HL-60/S4 treated with phorbol 12-myristate 13-acetate at 8.2 ng/mL for 4 days and 3 days (cell line): Measurements from ENCODE around the gene OR6N1.

Experiments used
- in situ Hi-C: fragments of 300-500 bp; cut with MboI; formaldehyde crosslinking; loops from 2 replicates; pipeline ENCODE4 v1.15.0; 2022; ENCODE audit warnings: low sequenced_read_pairs

The OR6N1 gene

GRCh38 chr1:158771950-158772866, at the start of gene OR6N1:
TSS of gene OR6N1 (minus strand) at chr1:158772195. CDS start at chr1:158766682, 5,513 bp downstream.
- in situ Hi-C loops = no loop called here

- in situ Hi-C loops = no loop called here
Measured at GRCh38 chr1:158821723-158822122, 49.7 kb upstream of the OR6N1 start.

GRCh38 chr1:158819461-158820443, 47.8 kb upstream of the OR6N1 start:
- in situ Hi-C loops = no loop called here

- in situ Hi-C loops = no loop called here
Measured at GRCh38 chr1:158818975-158819431, 47.0 kb upstream of the OR6N1 start.

GRCh38 chr1:158818560-158818959, 46.6 kb upstream of the OR6N1 start:
- in situ Hi-C loops = no loop called here

- in situ Hi-C loops = no loop called here
Measured at GRCh38 chr1:158814970-158815369, 43.0 kb upstream of the OR6N1 start.

GRCh38 chr1:158813164-158813563, 41.2 kb upstream of the OR6N1 start:
- in situ Hi-C loops = no loop called here

GRCh38 chr1:158812336-158812735, 40.3 kb upstream of the OR6N1 start:
- in situ Hi-C loops = no loop called here

- in situ Hi-C loops = no loop called here
Measured at GRCh38 chr1:158810311-158810710, 38.3 kb upstream of the OR6N1 start.

GRCh38 chr1:158809862-158810261, 37.9 kb upstream of the OR6N1 start:
- in situ Hi-C loops = no loop called here

GRCh38 chr1:158809256-158809655, 37.3 kb upstream of the OR6N1 start:
- in situ Hi-C loops = no loop called here

- in situ Hi-C loops = no loop called here
Measured at GRCh38 chr1:158806916-158807536, 35.0 kb upstream of the OR6N1 start.

- in situ Hi-C loops = no loop called here
Measured at GRCh38 chr1:158803678-158804077, 31.7 kb upstream of the OR6N1 start.

- in situ Hi-C loops = no loop called here
Measured at GRCh38 chr1:158801396-158801795, 29.4 kb upstream of the OR6N1 start.

- in situ Hi-C loops = no loop called here
Measured at GRCh38 chr1:158800526-158800925, 28.5 kb upstream of the OR6N1 start.

- in situ Hi-C loops = loop anchor here (25.0 kb wide), 1 partner anchor 188 kb away; no protein-coding TSS in a partner anchor
Measured at GRCh38 chr1:158799689-158800088, 27.7 kb upstream of the OR6N1 start.

GRCh38 chr1:158798531-158798930, 26.5 kb upstream of the OR6N1 start:
- in situ Hi-C loops = loop anchor here (25.0 kb wide), 1 partner anchor 189 kb away; no protein-coding TSS in a partner anchor

GRCh38 chr1:158794247-158794646, 22.3 kb upstream of the OR6N1 start:
- in situ Hi-C loops = loop anchor here (25.0 kb wide), 1 partner anchor 193 kb away; no protein-coding TSS in a partner anchor

GRCh38 chr1:158793604-158794003, 21.6 kb upstream of the OR6N1 start:
- in situ Hi-C loops = loop anchor here (25.0 kb wide), 1 partner anchor 194 kb away; no protein-coding TSS in a partner anchor

GRCh38 chr1:158781104-158781503, 9.1 kb upstream of the OR6N1 start, which contains the start of gene OR6N2:
TSS of gene OR6N2 (minus strand) at chr1:158781204. CDS start at chr1:158777635, 3,569 bp downstream.
- in situ Hi-C loops = loop anchor here (25.0 kb wide), 1 partner anchor 206 kb away; no protein-coding TSS in a partner anchor
